Mucosa of descending colon (tissue), 3 donors: ENCODE measurements around the gene IQCE. TPM values are rescaled to one million over a fixed set of nuclear protein-coding genes. Genes with fewer than 3 reads are reported as not detected.

Source experiments
- ATAC-seq: fragments of 200-7000 bp; cut with Tn5 transposase; one replicate; pipeline ENCODE4 v1.9.1; 2020; ENCODE audit warnings: mild to moderate bottlenecking, moderate library complexity
- DNase-seq, 3 donors: peaks; one replicate each; pipeline ENCODE4 v3.0.0-alpha.2; 2020
- H3K36me3 ChIP-seq: fragments of 200-600 bp; one replicate; pipeline ENCODE4 v1.8.0; 2021; ENCODE audit warnings: low read depth, mild to moderate bottlenecking
- H3K4me1 ChIP-seq: fragments of 200-600 bp; one replicate; pipeline ENCODE4 v1.8.0; 2021; ENCODE audit warnings: low read depth, mild to moderate bottlenecking
- H3K4me3 ChIP-seq: fragments of 200-600 bp; one replicate; pipeline ENCODE4 v1.8.0; 2021; ENCODE audit warnings: mild to moderate bottlenecking
- H3K9me3 ChIP-seq: fragments of 200-600 bp; one replicate; pipeline ENCODE4 v1.8.0; 2021; ENCODE audit warnings: mild to moderate bottlenecking
- intact Hi-C, 2 donors: fragments of 100-400 bp; cut with DNase I in 1 of 2; cut with micrococcal nuclease in 1 of 2; formaldehyde crosslinking; loops; one replicate each; pipeline versions ENCODE4 v1.11.0 to v1.11.1; 2022; cut with DNase I, micrococcal nuclease
- total RNA-seq, 3 donors: library from RNA; stranded (reverse); fragmentation: NEBNext Ultra II Directional in 2 of 3; extraction: Animal tissue kit (Norgen Biotek cat#: 25700) in 2 of 3; gene quantifications; one replicate each; pipeline versions ENCODE4 v1.2.1 to v1.2.4, GENCODE V29; 2021 to 2023
- TF ChIP-seq, protein P1 (sequence below): fragments of 200-600 bp; IDR thresholded peaks from one replicate; pipeline ENCODE4 v1.8.0; 2022; ENCODE audit warnings: antibody characterized with exemption, mild to moderate bottlenecking
- donor health status: DM: no; HTN: no; CAD: no; lungs with moderate emphysema.
- donor health status: DM: no; HTN: no; CAD: no.
- donor health status: DM: no; HTN: yes; CAD: no.

IQCE gene
- total RNA-seq, 3 donors from 2014 or later: 27.9 to 41.2 (median 35.9) TPM

DNA sequence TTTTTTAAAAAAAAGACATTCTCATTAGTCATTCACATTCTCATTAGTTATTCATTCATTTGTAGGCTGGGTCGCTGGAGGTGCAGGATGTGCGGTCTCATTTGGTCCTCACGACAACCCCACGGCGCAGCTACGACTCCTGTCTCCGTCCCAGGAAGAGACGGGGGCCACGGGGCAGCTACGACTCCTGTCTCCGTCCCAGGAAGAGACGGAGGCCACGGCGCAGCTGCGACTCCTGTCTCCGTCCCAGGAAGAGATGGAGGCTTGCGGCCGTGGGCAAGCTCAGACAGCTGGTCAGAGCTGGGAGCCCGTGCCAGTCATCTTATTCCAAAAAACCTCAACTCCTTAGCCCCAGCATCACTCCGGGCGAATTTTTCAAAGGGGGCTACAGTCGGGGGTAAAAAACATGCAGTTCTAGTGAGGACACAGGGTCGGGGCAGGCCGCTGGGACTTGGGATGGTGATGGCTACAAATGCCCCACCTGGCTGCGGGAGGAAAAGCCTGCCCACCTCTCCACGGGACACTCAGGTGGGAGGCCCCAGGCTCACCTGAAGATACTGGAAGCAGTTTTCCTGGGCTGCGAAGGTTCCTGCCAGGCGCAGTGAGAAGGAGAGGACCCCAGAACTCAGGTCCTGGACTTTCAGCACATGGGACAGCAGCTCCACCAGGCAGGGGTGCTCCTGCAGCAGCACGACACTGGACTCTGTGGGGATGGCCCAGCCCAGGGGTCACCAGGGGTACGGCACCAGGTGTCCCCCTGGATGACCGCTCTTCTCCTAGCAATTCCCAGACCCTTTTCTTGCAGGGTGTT lies 11.8 kb upstream of the IQCE start:
- DNase-seq (peak in 1 of 3 donors; percentile 25), ATAC-seq (no peak)
- TF ChIP-seq, protein P1, sequence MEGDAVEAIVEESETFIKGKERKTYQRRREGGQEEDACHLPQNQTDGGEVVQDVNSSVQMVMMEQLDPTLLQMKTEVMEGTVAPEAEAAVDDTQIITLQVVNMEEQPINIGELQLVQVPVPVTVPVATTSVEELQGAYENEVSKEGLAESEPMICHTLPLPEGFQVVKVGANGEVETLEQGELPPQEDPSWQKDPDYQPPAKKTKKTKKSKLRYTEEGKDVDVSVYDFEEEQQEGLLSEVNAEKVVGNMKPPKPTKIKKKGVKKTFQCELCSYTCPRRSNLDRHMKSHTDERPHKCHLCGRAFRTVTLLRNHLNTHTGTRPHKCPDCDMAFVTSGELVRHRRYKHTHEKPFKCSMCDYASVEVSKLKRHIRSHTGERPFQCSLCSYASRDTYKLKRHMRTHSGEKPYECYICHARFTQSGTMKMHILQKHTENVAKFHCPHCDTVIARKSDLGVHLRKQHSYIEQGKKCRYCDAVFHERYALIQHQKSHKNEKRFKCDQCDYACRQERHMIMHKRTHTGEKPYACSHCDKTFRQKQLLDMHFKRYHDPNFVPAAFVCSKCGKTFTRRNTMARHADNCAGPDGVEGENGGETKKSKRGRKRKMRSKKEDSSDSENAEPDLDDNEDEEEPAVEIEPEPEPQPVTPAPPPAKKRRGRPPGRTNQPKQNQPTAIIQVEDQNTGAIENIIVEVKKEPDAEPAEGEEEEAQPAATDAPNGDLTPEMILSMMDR: no peak
- Histone ChIP-seq H3K9me3 (no peaks in the 10 kb centered on the region), H3K4me3 (no peak overlapping the region), H3K4me1 (no peaks in the 10 kb centered on the region), H3K36me3 (no peaks in the 10 kb centered on the region)
- intact Hi-C loops: no loop called here

DNA sequence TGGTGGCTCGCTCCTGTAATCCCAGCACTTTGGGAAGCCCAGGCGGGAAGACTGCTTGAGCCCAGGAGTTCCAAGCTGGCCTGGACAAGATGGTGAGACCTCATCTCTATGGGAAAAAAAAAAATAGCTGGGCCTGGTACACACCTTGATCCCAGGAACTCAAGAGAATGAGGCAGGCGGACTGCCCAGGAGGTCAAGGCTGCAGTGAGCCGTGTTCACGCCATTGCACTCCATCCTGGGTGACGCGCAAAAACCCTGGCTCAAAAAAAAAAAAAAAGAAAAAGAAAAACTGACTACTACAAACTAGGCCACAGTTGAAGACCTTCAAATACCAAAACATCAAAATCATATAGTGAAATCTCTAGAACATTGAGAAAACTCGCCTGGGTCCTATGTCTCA lies 7.4 kb upstream of the IQCE start:
- no peak overlapping the region for H3K4me3 ChIP-seq
- ATAC-seq: no peak
- no peaks in the 10 kb centered on the region for H3K9me3 ChIP-seq
- H3K4me1 ChIP-seq: peaks cover 17% of the 10 kb centered on the region
- DNase-seq: no peak
- TF ChIP-seq, protein P1: no peak
- H3K36me3 ChIP-seq: no peaks in the 10 kb centered on the region
- intact Hi-C loops: no loop called here

DNA sequence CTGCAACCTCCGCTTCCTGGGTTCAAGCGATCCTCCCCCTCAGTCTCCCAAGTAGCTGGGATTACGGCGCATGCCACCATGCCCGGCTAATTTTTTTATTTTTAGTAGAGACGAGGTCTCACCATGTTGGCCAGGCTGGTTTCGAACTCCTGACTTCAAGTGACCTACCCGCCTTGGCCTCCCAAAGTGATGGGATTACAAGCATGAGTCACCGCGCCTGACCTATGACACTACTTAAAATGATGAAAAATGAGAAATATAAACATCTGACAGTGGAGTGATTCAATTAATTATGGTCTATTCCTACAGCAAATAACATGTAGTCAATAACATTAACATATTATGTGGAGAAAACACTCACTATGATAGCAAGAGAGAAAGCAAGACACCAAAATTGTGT lies 5.7 kb upstream of the IQCE start:
- intact Hi-C loops: no loop called here
- no peak for DNase-seq
- TF ChIP-seq, protein P1: no peak
- Histone ChIP-seq H3K4me3 (no peak overlapping the region), H3K36me3 (no peaks in the 10 kb centered on the region), H3K4me1 (peaks cover 17% of the 10 kb centered on the region), H3K9me3 (no peaks in the 10 kb centered on the region)
- no peak for ATAC-seq

DNA sequence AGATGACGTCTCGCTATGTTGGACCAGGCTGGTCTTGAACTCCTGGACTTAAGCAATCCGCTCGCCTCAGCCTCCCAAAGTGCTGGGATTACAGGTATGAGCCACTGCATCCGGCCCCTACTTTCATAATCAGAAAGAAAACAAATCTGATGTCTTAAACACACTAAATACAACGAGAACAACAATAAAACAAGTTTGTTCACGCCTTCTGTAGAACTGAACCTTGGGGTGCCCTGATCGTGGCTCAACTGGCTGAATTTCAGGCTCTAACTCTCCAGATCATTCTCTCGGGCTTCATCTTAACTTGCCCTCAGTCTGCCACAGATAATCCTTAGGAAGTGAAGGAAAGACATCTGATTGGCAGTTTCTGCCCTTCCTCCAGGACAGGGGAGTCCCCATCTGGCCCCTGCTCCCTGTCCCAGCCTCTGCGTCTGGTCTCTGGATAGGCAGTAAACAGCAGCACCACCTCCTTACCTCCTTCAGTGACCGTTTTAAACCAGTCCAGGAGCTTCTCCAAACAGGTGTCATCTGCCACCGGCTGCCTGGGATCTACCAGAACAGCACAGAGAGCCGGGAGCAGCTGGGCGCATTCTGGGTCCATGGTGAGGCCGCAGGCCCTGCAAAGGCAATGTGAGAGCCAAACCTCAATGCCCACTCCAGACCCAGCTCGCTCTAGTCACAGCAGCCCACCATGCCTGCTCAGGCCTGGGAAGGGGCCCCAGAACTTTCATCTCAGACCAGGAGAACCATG lies 4.8 kb upstream of the IQCE start:
- TF ChIP-seq, protein P1: no peak
- ATAC-seq (no peak), DNase-seq (peak in 1 of 3 donors; percentile 50)
- intact Hi-C loops: no loop called here
- peaks cover 17% of the 10 kb centered on the region for H3K4me1 ChIP-seq
- no peak overlapping the region for H3K4me3 ChIP-seq
- no peaks in the 10 kb centered on the region for H3K9me3 ChIP-seq
- H3K36me3 ChIP-seq: no peaks in the 10 kb centered on the region

DNA sequence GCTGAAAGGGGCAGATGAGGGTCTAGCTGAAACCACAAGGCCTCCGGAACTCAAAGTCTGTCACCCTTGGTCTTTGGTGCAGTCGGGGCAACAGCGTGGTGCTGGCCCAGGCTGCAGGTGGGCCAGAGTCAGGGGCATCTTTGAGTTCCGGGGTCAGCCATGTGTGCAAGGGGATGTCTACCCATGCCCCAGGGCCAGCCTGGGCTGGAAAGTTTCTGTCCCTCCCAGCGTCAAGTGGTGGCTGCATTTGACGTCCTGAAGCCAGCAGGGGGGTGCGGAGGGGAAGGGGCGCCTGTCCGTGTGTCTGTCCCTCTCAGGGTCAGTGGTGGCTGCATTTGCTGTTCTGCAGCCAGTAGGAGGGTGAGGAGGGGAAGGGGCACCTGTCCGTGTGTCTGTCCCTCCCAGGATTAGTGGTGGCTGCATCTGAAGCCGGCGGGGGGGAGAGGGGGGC lies 4.1 kb upstream of the IQCE start:
- Histone ChIP-seq H3K36me3 (no peaks in the 10 kb centered on the region), H3K4me3 (peak overlapping the region; percentile 65), H3K4me1 (peaks cover 17% of the 10 kb centered on the region), H3K9me3 (no peaks in the 10 kb centered on the region)
- ATAC-seq: no peak
- peak in 1 of 3 donors; percentile 58 for DNase-seq
- intact Hi-C loops: no loop called here
- TF ChIP-seq, protein P1: no peak
